Measurements from ENCODE around the gene PNISR.

The PNISR gene

DNA sequence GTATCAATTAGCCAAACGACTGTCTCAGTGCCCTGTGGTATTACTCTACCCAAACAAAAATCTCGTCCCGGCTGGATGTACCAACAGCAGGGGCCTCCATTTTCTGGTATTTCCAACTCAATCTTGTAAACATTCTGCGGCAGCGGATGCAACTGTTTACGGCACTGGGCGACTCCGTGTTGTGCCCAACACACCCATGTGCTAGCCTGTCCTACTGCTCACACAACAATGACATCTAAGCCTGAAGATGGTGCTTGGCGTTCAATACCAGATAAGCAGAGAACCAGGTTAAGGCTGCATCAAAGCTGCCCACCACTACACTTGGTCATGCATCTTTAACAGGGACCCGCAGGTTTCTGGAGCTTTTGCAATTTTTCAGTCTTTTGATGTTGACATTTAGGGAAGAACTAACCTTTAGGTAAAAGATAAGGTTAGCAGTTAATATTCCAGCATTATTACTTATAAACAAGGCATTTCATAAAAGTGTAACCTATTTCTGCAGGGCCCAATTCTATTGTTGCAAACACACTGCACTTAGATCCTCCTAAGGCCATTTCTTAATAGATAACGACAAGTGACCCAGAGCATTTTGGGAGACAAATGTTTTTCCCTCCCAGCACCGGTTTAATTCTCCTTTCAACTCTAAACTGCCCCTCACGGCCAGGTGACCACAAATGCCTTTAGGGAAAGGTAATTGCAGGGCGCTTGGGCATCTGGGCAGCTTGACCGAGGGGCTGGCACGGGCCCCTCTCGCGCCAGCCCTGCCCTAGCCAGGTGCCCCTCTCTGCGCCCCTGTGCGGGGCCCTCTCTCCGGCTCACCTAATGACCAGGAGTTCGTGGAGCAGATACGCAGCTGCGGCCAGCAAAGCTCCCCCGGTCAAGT lies 76.6 kb downstream of the PNISR start:
- no peak overlapping the region for H3K4me3 ChIP-seq (ENCODE audit: low read depth, low read length)

More for the DNA sequence above, 76.6 kb downstream of the PNISR start:
- TF ChIP-seq, protein P1, sequence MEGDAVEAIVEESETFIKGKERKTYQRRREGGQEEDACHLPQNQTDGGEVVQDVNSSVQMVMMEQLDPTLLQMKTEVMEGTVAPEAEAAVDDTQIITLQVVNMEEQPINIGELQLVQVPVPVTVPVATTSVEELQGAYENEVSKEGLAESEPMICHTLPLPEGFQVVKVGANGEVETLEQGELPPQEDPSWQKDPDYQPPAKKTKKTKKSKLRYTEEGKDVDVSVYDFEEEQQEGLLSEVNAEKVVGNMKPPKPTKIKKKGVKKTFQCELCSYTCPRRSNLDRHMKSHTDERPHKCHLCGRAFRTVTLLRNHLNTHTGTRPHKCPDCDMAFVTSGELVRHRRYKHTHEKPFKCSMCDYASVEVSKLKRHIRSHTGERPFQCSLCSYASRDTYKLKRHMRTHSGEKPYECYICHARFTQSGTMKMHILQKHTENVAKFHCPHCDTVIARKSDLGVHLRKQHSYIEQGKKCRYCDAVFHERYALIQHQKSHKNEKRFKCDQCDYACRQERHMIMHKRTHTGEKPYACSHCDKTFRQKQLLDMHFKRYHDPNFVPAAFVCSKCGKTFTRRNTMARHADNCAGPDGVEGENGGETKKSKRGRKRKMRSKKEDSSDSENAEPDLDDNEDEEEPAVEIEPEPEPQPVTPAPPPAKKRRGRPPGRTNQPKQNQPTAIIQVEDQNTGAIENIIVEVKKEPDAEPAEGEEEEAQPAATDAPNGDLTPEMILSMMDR (IDR thresholded peaks at IDR 0.05; ENCODE audit: borderline replicate concordance, insufficient read depth, low read depth, low read length) = no peak
